Neural cell (in vitro differentiated cells): Measurements from ENCODE around the gene TOMM20.
"Not testable (repeated sequence)": the region's sequence is repeated elsewhere in the genome, so short reads cannot be mapped to it uniquely, and the experiment has no call there.

ENCODE experiments used
- EP300 ChIP-seq: fragments of 450-650 bp; conservative IDR thresholded peaks from 2 replicates; pipeline ENCODE4 v1.6.1; 2014; ENCODE audit warnings: antibody characterized with exemption, mild to moderate bottlenecking, moderate library complexity; ENCODE audit not compliant: poor library complexity, severe bottlenecking
- EZH2 ChIP-seq: fragments of 200-600, 300-800 bp; shearing (Covaris generic), sonication (generic); IDR thresholded peaks from 2 replicates; pipeline ENCODE4 v1.6.1; 2014; ENCODE audit warnings: antibody characterized with exemption, low read length, borderline replicate concordance, mild to moderate bottlenecking; ENCODE audit not compliant: insufficient read depth, poor library complexity, severe bottlenecking
- MXI1 ChIP-seq: fragments of 450-650 bp; conservative IDR thresholded peaks from 2 replicates; pipeline ENCODE4 v1.6.1; 2014; ENCODE audit warnings: antibody characterized with exemption, mild to moderate bottlenecking; ENCODE audit not compliant: poor library complexity, severe bottlenecking
- POLR2AphosphoS5 ChIP-seq: IDR thresholded peaks from 2 replicates; pipeline ENCODE4 v1.6.1; 2012
- RAD21 ChIP-seq: fragments of 450-650 bp; conservative IDR thresholded peaks from 2 replicates; pipeline ENCODE4 v1.6.1; 2014; ENCODE audit warnings: antibody characterized with exemption, mild to moderate bottlenecking, moderate library complexity
- SMC3 ChIP-seq: fragments of 450-650 bp; conservative IDR thresholded peaks from 2 replicates; pipeline ENCODE4 v1.6.1; 2014; ENCODE audit warnings: antibody characterized with exemption, mild to moderate bottlenecking, moderate library complexity; ENCODE audit not compliant: poor library complexity
- TAF1 ChIP-seq: IDR thresholded peaks from 2 replicates; pipeline ENCODE4 v1.6.1; 2012; ENCODE audit warnings: low read depth
- TF ChIP-seq, protein P1 (sequence below): fragments of 450-650 bp; IDR thresholded peaks from 2 replicates; pipeline ENCODE4 v1.5.1; 2014; ENCODE audit warnings: antibody characterized with exemption, mild to moderate bottlenecking, moderate library complexity; ENCODE audit not compliant: poor library complexity, severe bottlenecking
- TF ChIP-seq, protein P2 (sequence below): IDR thresholded peaks from 2 replicates; pipeline ENCODE4 v1.6.1; 2012; ENCODE audit warnings: borderline replicate concordance

DNA sequence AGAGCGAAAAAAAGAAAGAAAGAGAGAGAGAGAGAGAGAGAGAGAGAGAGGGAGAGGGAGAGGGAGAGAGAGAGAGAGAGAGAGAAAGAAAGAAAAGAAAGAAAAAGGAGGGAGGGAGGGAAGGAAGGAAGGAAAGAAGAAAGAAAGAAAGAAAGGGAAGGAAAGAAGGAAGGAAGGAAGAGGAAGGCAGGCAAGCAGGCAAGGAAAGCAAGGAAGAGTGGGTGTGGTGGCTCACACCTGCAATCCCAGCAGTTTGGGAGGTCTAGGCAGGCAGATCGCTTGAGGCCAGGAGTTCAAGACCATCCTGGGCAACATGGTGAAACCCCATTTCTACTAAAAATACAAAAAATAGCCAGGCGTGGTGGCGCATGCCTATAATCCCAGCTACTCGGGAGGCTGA lies 47.8 kb downstream of the TOMM20 start:
- TF ChIP-seq, protein P1, sequence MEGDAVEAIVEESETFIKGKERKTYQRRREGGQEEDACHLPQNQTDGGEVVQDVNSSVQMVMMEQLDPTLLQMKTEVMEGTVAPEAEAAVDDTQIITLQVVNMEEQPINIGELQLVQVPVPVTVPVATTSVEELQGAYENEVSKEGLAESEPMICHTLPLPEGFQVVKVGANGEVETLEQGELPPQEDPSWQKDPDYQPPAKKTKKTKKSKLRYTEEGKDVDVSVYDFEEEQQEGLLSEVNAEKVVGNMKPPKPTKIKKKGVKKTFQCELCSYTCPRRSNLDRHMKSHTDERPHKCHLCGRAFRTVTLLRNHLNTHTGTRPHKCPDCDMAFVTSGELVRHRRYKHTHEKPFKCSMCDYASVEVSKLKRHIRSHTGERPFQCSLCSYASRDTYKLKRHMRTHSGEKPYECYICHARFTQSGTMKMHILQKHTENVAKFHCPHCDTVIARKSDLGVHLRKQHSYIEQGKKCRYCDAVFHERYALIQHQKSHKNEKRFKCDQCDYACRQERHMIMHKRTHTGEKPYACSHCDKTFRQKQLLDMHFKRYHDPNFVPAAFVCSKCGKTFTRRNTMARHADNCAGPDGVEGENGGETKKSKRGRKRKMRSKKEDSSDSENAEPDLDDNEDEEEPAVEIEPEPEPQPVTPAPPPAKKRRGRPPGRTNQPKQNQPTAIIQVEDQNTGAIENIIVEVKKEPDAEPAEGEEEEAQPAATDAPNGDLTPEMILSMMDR = not testable (repeated sequence)
- not testable (repeated sequence) for TF ChIP-seq EZH2, EP300, TAF1, POLR2AphosphoS5, SMC3, RAD21, MXI1
- TF ChIP-seq, protein P2, sequence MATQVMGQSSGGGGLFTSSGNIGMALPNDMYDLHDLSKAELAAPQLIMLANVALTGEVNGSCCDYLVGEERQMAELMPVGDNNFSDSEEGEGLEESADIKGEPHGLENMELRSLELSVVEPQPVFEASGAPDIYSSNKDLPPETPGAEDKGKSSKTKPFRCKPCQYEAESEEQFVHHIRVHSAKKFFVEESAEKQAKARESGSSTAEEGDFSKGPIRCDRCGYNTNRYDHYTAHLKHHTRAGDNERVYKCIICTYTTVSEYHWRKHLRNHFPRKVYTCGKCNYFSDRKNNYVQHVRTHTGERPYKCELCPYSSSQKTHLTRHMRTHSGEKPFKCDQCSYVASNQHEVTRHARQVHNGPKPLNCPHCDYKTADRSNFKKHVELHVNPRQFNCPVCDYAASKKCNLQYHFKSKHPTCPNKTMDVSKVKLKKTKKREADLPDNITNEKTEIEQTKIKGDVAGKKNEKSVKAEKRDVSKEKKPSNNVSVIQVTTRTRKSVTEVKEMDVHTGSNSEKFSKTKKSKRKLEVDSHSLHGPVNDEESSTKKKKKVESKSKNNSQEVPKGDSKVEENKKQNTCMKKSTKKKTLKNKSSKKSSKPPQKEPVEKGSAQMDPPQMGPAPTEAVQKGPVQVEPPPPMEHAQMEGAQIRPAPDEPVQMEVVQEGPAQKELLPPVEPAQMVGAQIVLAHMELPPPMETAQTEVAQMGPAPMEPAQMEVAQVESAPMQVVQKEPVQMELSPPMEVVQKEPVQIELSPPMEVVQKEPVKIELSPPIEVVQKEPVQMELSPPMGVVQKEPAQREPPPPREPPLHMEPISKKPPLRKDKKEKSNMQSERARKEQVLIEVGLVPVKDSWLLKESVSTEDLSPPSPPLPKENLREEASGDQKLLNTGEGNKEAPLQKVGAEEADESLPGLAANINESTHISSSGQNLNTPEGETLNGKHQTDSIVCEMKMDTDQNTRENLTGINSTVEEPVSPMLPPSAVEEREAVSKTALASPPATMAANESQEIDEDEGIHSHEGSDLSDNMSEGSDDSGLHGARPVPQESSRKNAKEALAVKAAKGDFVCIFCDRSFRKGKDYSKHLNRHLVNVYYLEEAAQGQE = not testable (repeated sequence)
